CD14-positive monocyte (primary cell): ENCODE results near the gene IDNK. TPM values are rescaled to one million over a fixed set of nuclear protein-coding genes. Genes with fewer than 3 reads are reported as not detected.

ENCODE experiments used
- DNase-seq, 3 donors: peaks; one replicate each; pipeline ENCODE4 v3.0.0-alpha.2; 2011 to 2022
- H2AFZ ChIP-seq: 2 replicates; pipeline ENCODE4 v1.6.0; 2012; ENCODE audit warnings: mild to moderate bottlenecking, low read depth, low read length, inconsistent platforms; ENCODE audit not compliant: insufficient read depth, poor library complexity, severe bottlenecking
- H3K27ac ChIP-seq, 2 donors: 1 replicate in 1 of 2; 2 replicates in 1 of 2; pipeline ENCODE4 v1.5.1; 2012 to 2013; ENCODE audit warnings: low read length in 2 of 2, control low read depth in 1 of 2, inconsistent platforms in 1 of 2, low read depth in 1 of 2, mild to moderate bottlenecking in 1 of 2
- H3K27me3 ChIP-seq, 2 donors: one replicate each; pipeline versions ENCODE4 v1.6.0 to v1.6.1; 2011 to 2013; ENCODE audit warnings: low read length in 2 of 2; ENCODE audit not compliant: control insufficient read depth in 2 of 2, insufficient read depth in 2 of 2
- H3K36me3 ChIP-seq, 2 donors: replicated peaks in 1 of 2; 1 replicate in 1 of 2; 2 replicates in 1 of 2; pipeline versions ENCODE4 v1.5.1 to v1.6.1; 2012 to 2013; ENCODE audit warnings: low read length in 2 of 2, control low read depth in 1 of 2, inconsistent platforms in 1 of 2, mild to moderate bottlenecking in 1 of 2; ENCODE audit not compliant: insufficient read depth in 2 of 2, control insufficient read depth in 1 of 2
- H3K4me1 ChIP-seq, 2 donors: 1 replicate in 1 of 2; 2 replicates in 1 of 2; pipeline versions ENCODE4 v1.5.1 to v1.6.1; 2012 to 2013; ENCODE audit warnings: low read length in 2 of 2, control low read depth in 1 of 2, inconsistent platforms in 1 of 2, mild to moderate bottlenecking in 1 of 2, moderate library complexity in 1 of 2; ENCODE audit not compliant: insufficient read depth in 2 of 2, control insufficient read depth in 1 of 2
- H3K4me2 ChIP-seq: replicated peaks from 2 replicates; pipeline ENCODE3; 2012; ENCODE audit warnings: low read length, moderate library complexity, mild to moderate bottlenecking; ENCODE audit not compliant: poor library complexity, severe bottlenecking; ENCODE audit errors: extremely low read depth
- H3K4me3 ChIP-seq, 3 experiments: fragments of 200-600 bp in 1 of 3; sonication (generic) in 1 of 3; replicated peaks in 1 of 3; 1 replicate in 2 of 3; 2 replicates in 1 of 3; pipeline ENCODE4 v1.5.1; 2011 to 2013; ENCODE audit warnings: low read length in 3 of 3, mild to moderate bottlenecking in 3 of 3, control low read depth in 2 of 3, low read depth in 2 of 3, inconsistent platforms in 1 of 3, moderate library complexity in 1 of 3
- H3K79me2 ChIP-seq: 2 replicates; pipeline ENCODE4 v1.6.0; 2012; ENCODE audit warnings: mild to moderate bottlenecking, control low read depth, inconsistent platforms, low read length, moderate library complexity; ENCODE audit not compliant: insufficient read depth
- H3K9ac ChIP-seq: 2 replicates; pipeline ENCODE4 v1.6.0; 2017; ENCODE audit warnings: low read length, mild to moderate bottlenecking; ENCODE audit not compliant: insufficient read depth, poor library complexity, severe bottlenecking
- H3K9me3 ChIP-seq, 2 donors: replicated peaks in 1 of 2; 1 replicate in 1 of 2; 2 replicates in 1 of 2; pipeline versions ENCODE4 v1.5.1 to v1.6.1; 2012 to 2013; ENCODE audit warnings: low read length in 2 of 2, control low read depth in 1 of 2; ENCODE audit not compliant: control insufficient read depth in 1 of 2, insufficient read depth in 1 of 2
- H4K20me1 ChIP-seq: 2 replicates; pipeline ENCODE4 v1.6.0; 2012; ENCODE audit warnings: mild to moderate bottlenecking, low read length, control low read depth, moderate library complexity; ENCODE audit not compliant: insufficient read depth
- H3K27ac Mint-ChIP-seq, 7 donors: one replicate each; pipeline ENCODE4 v1.8.0; 2020; ENCODE audit warnings: mild to moderate bottlenecking in 7 of 7, mixed read lengths in 7 of 7, moderate library complexity in 6 of 7, inconsistent platforms in 2 of 7
- H3K27me3 Mint-ChIP-seq, 3 donors: one replicate each; pipeline ENCODE4 v1.8.0; 2021 to 2022; ENCODE audit warnings: low read depth in 3 of 3, mild to moderate bottlenecking in 3 of 3, mixed read lengths in 3 of 3, moderate library complexity in 3 of 3, inconsistent platforms in 1 of 3
- H3K36me3 Mint-ChIP-seq, 2 donors: one replicate each; pipeline ENCODE4 v1.8.0; 2020; ENCODE audit warnings: mixed read lengths in 2 of 2, inconsistent platforms in 1 of 2, mild to moderate bottlenecking in 1 of 2
- H3K4me1 Mint-ChIP-seq: one replicate; pipeline ENCODE4 v1.8.0; 2020; ENCODE audit warnings: mild to moderate bottlenecking, mixed read lengths
- H3K4me3 Mint-ChIP-seq, 2 donors: one replicate each; pipeline ENCODE4 v1.8.0; 2020; ENCODE audit warnings: mild to moderate bottlenecking in 2 of 2, mixed read lengths in 2 of 2, moderate library complexity in 1 of 2
- H3K9me3 Mint-ChIP-seq, 7 donors: one replicate each; pipeline ENCODE4 v1.8.0; 2020 to 2022; ENCODE audit warnings: mixed read lengths in 7 of 7, mild to moderate bottlenecking in 6 of 7, moderate library complexity in 6 of 7, inconsistent platforms in 2 of 7
- CTCF ChIP-seq: fragments of 200-600 bp; IDR thresholded peaks from one replicate; pipeline ENCODE4 v1.8.0; 2022; ENCODE audit warnings: antibody characterized with exemption, mild to moderate bottlenecking
- WGBS: methylation state at CpG from one replicate; pipeline ENCODE4 v1.1.5; 2013; ENCODE audit warnings: missing lambda C conversion rate; ENCODE audit not compliant: insufficient coverage; 5-methylcytosine and 5-hydroxymethylcytosine counted together
- intact Hi-C, 2 donors: fragments of 100-400 bp; cut with micrococcal nuclease; formaldehyde crosslinking; loops; one replicate each; pipeline versions ENCODE4 v1.15.0 to v1.15.1; 2023
- polyA plus RNA-seq, 3 donors: library from polyadenylated mRNA; depleted of rRNA in 1 of 3; unstranded in 2 of 3; stranded (reverse) in 1 of 3; fragments of 300-500 nt in 2 of 3; fragments of >200 nt in 1 of 3; fragmentation: Illumina TruSeq in 2 of 3; gene quantifications; 1 replicate in 2 of 3; 2 replicates in 1 of 3; pipeline ENCODE4 v1.2.3, GENCODE V29; 2012 to 2021

The IDNK gene
- polyA plus RNA-seq, 3 donors, result 5.6 to 13.3 (median 10.6) TPM

DNA sequence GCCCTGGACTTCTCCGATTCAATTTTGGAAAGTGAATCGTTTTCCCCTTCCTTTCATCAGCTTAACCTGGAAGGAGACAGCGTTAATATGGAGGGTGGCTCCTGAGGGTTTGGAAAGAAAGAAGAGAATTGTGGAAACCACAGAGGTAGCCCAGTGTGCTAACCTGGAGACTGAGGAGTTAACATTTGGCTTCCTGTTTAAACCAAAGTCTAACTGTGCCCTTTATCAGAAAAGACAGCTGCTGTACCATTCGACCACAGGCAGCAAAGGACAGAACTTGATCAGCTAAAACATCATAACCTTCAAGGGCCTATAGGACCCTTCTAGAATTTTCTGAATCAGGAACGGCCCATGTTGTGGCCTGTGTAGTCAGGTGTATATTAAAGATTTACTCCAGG lies 735 bp downstream of the IDNK start:
- no peaks in the 10 kb centered on the region for H3K9me3 Mint-ChIP-seq
- peak overlapping the region; percentile 94 to 96 for H3K4me3 Mint-ChIP-seq
- H3K4me1 ChIP-seq, result peaks cover 11 to 27% of the 10 kb centered on the region in 2 donors
- peaks cover 30% of the 10 kb centered on the region for H3K4me1 Mint-ChIP-seq
- peak overlapping the region in 1 of 2 donors; percentile 88 for H3K27ac ChIP-seq
- DNase-seq, result no peak
- H4K20me1 ChIP-seq, result no peaks in the 10 kb centered on the region
- H2AFZ ChIP-seq, result peak overlapping the region; percentile 95
- H3K9me3 ChIP-seq, result no peaks in the 10 kb centered on the region
- no peak for TF ChIP-seq CTCF
- no peaks in the 10 kb centered on the region for H3K27me3 ChIP-seq
- WGBS, result no CpG with 5 or more reads among the region's 5 CpGs
- peaks cover 10 to 25% of the 10 kb centered on the region in 2 donors for H3K36me3 Mint-ChIP-seq
- peaks cover 0 to 3% (median 3%) of the 10 kb centered on the region in 3 donors for H3K27me3 Mint-ChIP-seq
- peak overlapping the region; percentile 88 for H3K9ac ChIP-seq
- H3K4me3 ChIP-seq, result peak overlapping the region; percentile 54 to 90 (median 71)
- H3K27ac Mint-ChIP-seq, result peak overlapping the region in 5 of 7 donors; percentile 48 to 87 (median 75)
- no peaks in the 10 kb centered on the region for H3K79me2 ChIP-seq
- H3K36me3 ChIP-seq, result peaks cover 2 to 12% of the 10 kb centered on the region in 2 donors
- H3K4me2 ChIP-seq, result peak overlapping the region; percentile 92
- intact Hi-C loops, result no loop called here

GRCh38 chr9:83625178-83625577 lies 2.2 kb downstream of the IDNK start:
- no peak for TF ChIP-seq CTCF
- intact Hi-C loops, result no loop called here
- Mint-ChIP-seq H3K27me3 (peaks cover 0 to 4% (median 3%) of the 10 kb centered on the region in 3 donors), H3K27ac (peak overlapping the region in 1 of 7 donors; percentile 8), H3K9me3 (peaks cover 0 to 2% (median 0%) of the 10 kb centered on the region in 7 donors), H3K4me3 (no peak overlapping the region), H3K36me3 (peaks cover 18 to 32% of the 10 kb centered on the region in 2 donors), H3K4me1 (peaks cover 32% of the 10 kb centered on the region)
- H3K9me3 ChIP-seq, result no peaks in the 10 kb centered on the region
- peak in 2 of 3 donors; percentile 12 to 38 for DNase-seq
- no peak overlapping the region for H3K4me3 ChIP-seq
- peaks cover 11 to 27% of the 10 kb centered on the region in 2 donors for H3K4me1 ChIP-seq
- no peak overlapping the region for H3K4me2 ChIP-seq
- H4K20me1 ChIP-seq, result no peaks in the 10 kb centered on the region
- H3K79me2 ChIP-seq, result no peaks in the 10 kb centered on the region
- H3K27ac ChIP-seq, result no peak overlapping the region
- peaks cover 4 to 12% of the 10 kb centered on the region in 2 donors for H3K36me3 ChIP-seq
- no peak overlapping the region for H3K9ac ChIP-seq
- H2AFZ ChIP-seq, result no peak overlapping the region
- 62% methylated on average over 3 of the region's 3 CpGs for WGBS
- H3K27me3 ChIP-seq, result no peaks in the 10 kb centered on the region
